Measurements from ENCODE around the gene MKKS. TPM values are rescaled to one million over a fixed set of nuclear protein-coding genes. Genes with fewer than 3 reads are reported as not detected.

Gene MKKS
- total RNA-seq, 1 experiment from 2014 or later, result 19.9 TPM

- ATAC-seq, result no peak
- Histone ChIP-seq H3K9me3 (ENCODE audit: control insufficient read depth in 1 of 2, insufficient read depth in 1 of 2, low read depth in 1 of 2, low read length in 2 of 2) (no peaks in the 10 kb centered on the region), H3K4me3 (replicated peaks in 1 of 2; ENCODE audit: low read depth in 1 of 2, low read length in 2 of 2) (no peak overlapping the region), H3K27me3 (ENCODE audit: insufficient read depth, low read length) (no peaks in the 10 kb centered on the region), H2AFZ (ENCODE audit: low read depth, low read length, poor library complexity, severe bottlenecking) (no peak overlapping the region), H3K36me3 (ENCODE audit: control insufficient read depth in 1 of 2, insufficient read depth in 2 of 2, low read length in 2 of 2) (peaks cover 4 to 5% of the 10 kb centered on the region in 2 experiments; a peak in 3 of 4 replicates), H3K4me2 (ENCODE audit: low read length) (no peak overlapping the region), H3K4me1 (ENCODE audit: control insufficient read depth in 1 of 2, insufficient read depth in 2 of 2, low read length in 2 of 2) (peaks cover 8 to 13% of the 10 kb centered on the region in 2 experiments; a peak in 3 of 4 replicates), H4K20me1 (ENCODE audit: insufficient read depth) (0 out of 2 replicates have a peak, but pooled peaks cover 2% of the 10 kb centered on the region), H3K79me2 (ENCODE audit: insufficient read depth, low read length) (peaks cover 21% of the 10 kb centered on the region), H3K27ac (ENCODE audit: low read depth, low read length) (no peak overlapping the region), H3K9ac (ENCODE audit: low read length) (no peak overlapping the region), H3K9me2 (ENCODE audit: insufficient read depth) (no peaks in the 10 kb centered on the region)
- ChIA-PET RAD21 (ENCODE audit: low non-redundant PET in 1 of 2, low total read pairs in 2 of 2, uncharacterized antibody in 2 of 2, unreplicated experiment in 2 of 2) (no interaction called here), POLR2A (no interaction called here), CTCF (no interaction called here)
- no peak for DNase-seq (ENCODE audit: low read depth, low spot score)
- BruUV-seq (replicated peaks), result no TSS peak
- intact Hi-C loops (cut with micrococcal nuclease), result loop anchor here (5.0 kb wide), 1 partner anchor 434 kb away; no protein-coding TSS in a partner anchor
- no peak for TF ChIP-seq MAX (IDR thresholded peaks at IDR 0.05)
- TF ChIP-seq ATF3 (IDR thresholded peaks at IDR 0.05), result no peak
- no peak for TF ChIP-seq ZFX (IDR thresholded peaks at IDR 0.05)
- no peak for TF ChIP-seq EGR1 (IDR thresholded peaks at IDR 0.05; ENCODE audit: low read depth)
- no peak for TF ChIP-seq ELF1 (IDR thresholded peaks at IDR 0.05; ENCODE audit: borderline replicate concordance, low read depth)
- TF ChIP-seq YY1 (IDR thresholded peaks at IDR 0.05; ENCODE audit: extremely low read depth, insufficient replicate concordance, low read depth, low read length), result no peak
- TF ChIP-seq POLR2AphosphoS5 (IDR thresholded peaks at IDR 0.05; ENCODE audit: low read depth, low read length), result no peak
- no peak for TF ChIP-seq FOSL1 (IDR thresholded peaks at IDR 0.05; ENCODE audit: low read depth)
- no peak for TF ChIP-seq SP1 (IDR thresholded peaks at IDR 0.05; ENCODE audit: low read depth)
- no peak for TF ChIP-seq TCF7L2 (IDR thresholded peaks at IDR 0.05; ENCODE audit: borderline replicate concordance, extremely low read depth, insufficient read depth, insufficient read length)
- TF ChIP-seq CBX3 (IDR thresholded peaks at IDR 0.05; ENCODE audit: low read depth), result no peak
- TF ChIP-seq ZBTB33 (IDR thresholded peaks at IDR 0.05; ENCODE audit: extremely low read depth, insufficient replicate concordance, low read length), result no peak
- TF ChIP-seq EZH2 (IDR thresholded peaks at IDR 0.05), result no peak
- no peak for TF ChIP-seq SRF (IDR thresholded peaks at IDR 0.05; ENCODE audit: low read depth)
- TF ChIP-seq CTCF (IDR thresholded peaks at IDR 0.05 in 2 of 3, conservative IDR thresholded peaks at IDR 0.05 in 1 of 3; ENCODE audit: borderline replicate concordance in 1 of 3, insufficient read depth in 1 of 3, low read depth in 2 of 3, low read length in 2 of 3), result no peak
Observed at GRCh38 chr20:10411673-10412072, 22.3 kb downstream of the MKKS start.

Measured in HCT116 (cell line).